ENCODE measurements around the gene LRTM2.

DNA sequence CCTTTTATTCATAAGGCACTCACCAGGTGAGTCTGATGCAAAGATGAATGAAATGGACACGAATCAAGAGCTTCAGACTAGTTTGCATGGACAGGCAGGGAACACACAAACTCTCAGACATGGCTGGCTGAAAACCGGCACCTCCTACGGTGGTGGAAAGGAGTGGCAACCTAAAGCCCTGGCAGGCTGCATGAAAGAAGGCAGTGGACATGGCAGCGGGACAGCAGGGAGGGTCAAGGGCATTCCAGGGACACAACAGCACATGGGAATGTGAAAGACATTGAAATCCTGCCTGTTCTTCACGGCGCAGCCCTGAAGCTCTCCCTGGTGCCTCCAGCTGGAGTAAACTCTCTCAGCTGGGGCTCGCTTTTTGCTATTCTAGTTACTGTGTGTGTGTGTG is 16.6 kb upstream of the LRTM2 start:
- TF ChIP-seq, protein P1, sequence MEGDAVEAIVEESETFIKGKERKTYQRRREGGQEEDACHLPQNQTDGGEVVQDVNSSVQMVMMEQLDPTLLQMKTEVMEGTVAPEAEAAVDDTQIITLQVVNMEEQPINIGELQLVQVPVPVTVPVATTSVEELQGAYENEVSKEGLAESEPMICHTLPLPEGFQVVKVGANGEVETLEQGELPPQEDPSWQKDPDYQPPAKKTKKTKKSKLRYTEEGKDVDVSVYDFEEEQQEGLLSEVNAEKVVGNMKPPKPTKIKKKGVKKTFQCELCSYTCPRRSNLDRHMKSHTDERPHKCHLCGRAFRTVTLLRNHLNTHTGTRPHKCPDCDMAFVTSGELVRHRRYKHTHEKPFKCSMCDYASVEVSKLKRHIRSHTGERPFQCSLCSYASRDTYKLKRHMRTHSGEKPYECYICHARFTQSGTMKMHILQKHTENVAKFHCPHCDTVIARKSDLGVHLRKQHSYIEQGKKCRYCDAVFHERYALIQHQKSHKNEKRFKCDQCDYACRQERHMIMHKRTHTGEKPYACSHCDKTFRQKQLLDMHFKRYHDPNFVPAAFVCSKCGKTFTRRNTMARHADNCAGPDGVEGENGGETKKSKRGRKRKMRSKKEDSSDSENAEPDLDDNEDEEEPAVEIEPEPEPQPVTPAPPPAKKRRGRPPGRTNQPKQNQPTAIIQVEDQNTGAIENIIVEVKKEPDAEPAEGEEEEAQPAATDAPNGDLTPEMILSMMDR (IDR thresholded peaks at IDR 0.05): no peak
- TF ChIP-seq ZFX (IDR thresholded peaks at IDR 0.05; ENCODE audit: borderline replicate concordance): no peak
